MM.1S (cell line): Measurements from ENCODE around the gene PTGDR2.

Source experiments
- EZH2 ChIP-seq: fragments of 300-600 bp; sonication (generic); optimal IDR thresholded peaks from 2 replicates; pipeline ENCODE3; 2017; ENCODE audit warnings: low read depth, mild to moderate bottlenecking, antibody characterized with exemption, low read length, mixed read lengths
- TF ChIP-seq, protein P1 (sequence below): fragments of 300-600 bp; sonication (generic); IDR thresholded peaks from 2 replicates; pipeline ENCODE4 v1.5.1; 2016; ENCODE audit warnings: antibody characterized with exemption, low read length, mixed read lengths

DNA sequence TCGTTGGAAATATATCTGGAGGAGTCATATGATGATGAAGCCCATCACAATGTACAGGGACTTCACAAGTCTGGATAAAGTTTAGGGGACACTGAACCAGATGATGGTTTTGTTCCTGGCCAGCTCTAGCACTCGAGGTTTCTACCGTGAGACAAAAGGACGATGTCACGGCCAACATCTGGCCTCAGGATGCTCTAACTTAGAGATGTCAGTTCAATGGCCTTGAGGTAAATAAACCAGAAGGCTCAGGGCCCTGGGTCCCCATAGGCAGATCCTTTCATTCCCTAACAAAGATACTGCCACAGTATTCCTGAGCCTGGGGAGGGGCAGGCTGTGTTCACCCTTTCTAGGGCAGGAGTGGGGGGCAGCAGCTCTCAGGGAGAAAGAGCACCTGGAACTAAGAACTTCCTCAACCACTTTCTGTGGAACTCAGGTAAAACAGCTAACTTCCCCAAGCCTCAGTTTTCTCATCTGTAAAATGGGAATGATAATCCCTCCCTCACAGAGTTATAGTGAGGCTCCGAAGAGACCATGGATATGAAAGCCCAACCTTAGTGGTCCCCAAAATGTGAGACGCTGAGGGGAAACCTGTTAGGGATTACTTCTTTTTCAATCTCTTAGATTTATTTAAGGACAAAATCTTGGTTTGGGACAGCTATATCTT is 52.3 kb downstream of the PTGDR2 start:
- TF ChIP-seq EZH2: no peak
- TF ChIP-seq, protein P1, sequence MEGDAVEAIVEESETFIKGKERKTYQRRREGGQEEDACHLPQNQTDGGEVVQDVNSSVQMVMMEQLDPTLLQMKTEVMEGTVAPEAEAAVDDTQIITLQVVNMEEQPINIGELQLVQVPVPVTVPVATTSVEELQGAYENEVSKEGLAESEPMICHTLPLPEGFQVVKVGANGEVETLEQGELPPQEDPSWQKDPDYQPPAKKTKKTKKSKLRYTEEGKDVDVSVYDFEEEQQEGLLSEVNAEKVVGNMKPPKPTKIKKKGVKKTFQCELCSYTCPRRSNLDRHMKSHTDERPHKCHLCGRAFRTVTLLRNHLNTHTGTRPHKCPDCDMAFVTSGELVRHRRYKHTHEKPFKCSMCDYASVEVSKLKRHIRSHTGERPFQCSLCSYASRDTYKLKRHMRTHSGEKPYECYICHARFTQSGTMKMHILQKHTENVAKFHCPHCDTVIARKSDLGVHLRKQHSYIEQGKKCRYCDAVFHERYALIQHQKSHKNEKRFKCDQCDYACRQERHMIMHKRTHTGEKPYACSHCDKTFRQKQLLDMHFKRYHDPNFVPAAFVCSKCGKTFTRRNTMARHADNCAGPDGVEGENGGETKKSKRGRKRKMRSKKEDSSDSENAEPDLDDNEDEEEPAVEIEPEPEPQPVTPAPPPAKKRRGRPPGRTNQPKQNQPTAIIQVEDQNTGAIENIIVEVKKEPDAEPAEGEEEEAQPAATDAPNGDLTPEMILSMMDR: no peak
